Measurements from ENCODE around the gene BCAS1. TPM values are rescaled to one million over a fixed set of nuclear protein-coding genes. Genes with fewer than 3 reads are reported as not detected.

The BCAS1 gene
- total and polyA plus RNA-seq, 10 of the 15 experiments (the other 5 are each of a cell fraction or from before 2014, with no cell fraction given) = 0.21 to 1.4 (median 0.55) TPM

GRCh38 chr20:53934421-53935343, 135.7 kb downstream of the BCAS1 start (continued):
- TF ChIP-seq RUNX3 (IDR thresholded peaks at IDR 0.05; ENCODE audit: low read length) (peak; percentile 97), ZNF24 (IDR thresholded peaks at IDR 0.05) (no peak), NRF1 (conservative IDR thresholded peaks at IDR 0.05; ENCODE audit: low read depth, low read length) (no peak), E4F1 (IDR thresholded peaks at IDR 0.05; ENCODE audit: borderline replicate concordance, partially characterized antibody) (no peak), POLR2AphosphoS2 (IDR thresholded peaks at IDR 0.05; ENCODE audit: low read depth, low read length) (peak; percentile 38; the same call in 1 of the 2 replicates), FOXM1 (IDR thresholded peaks at IDR 0.05; ENCODE audit: low read depth, low read length) (no peak), NFIC (IDR thresholded peaks at IDR 0.05; ENCODE audit: low read depth, low read length) (peak; percentile 81), TBL1XR1 (IDR thresholded peaks at IDR 0.05; ENCODE audit: low read depth, low read length) (no peak; the same call in 1 of the 2 replicates), SP1 (IDR thresholded peaks at IDR 0.05; ENCODE audit: low read depth, low read length) (peak; percentile 47), NFYB (IDR thresholded peaks at IDR 0.05; ENCODE audit: insufficient read depth, low read depth, low read length) (peak; percentile 83), SREBF1 (IDR thresholded peaks at IDR 0.05; ENCODE audit: low read length) (0 out of 2 replicates have a peak, but pooled peaks have one; percentile 3), ATF7 (IDR thresholded peaks at IDR 0.05; ENCODE audit: low read depth) (peak; percentile 88), NBN (IDR thresholded peaks at IDR 0.05) (no peak), CBFB (IDR thresholded peaks at IDR 0.05; ENCODE audit: low read depth) (peak; percentile 63; the same call in 1 of the 2 replicates), LARP7 (IDR thresholded peaks at IDR 0.05) (no peak), MTA3 (IDR thresholded peaks at IDR 0.05; ENCODE audit: borderline replicate concordance, low read length) (no peak), RAD21 (IDR thresholded peaks at IDR 0.05; ENCODE audit: insufficient read depth, low read depth, low read length) (0 out of 2 replicates have a peak, but pooled peaks have one; percentile 12), POLR2AphosphoS5 (IDR thresholded peaks at IDR 0.05; ENCODE audit: low read length) (peak; percentile 59; the same call in 1 of the 2 replicates), YBX1 (IDR thresholded peaks at IDR 0.05) (no peak), IKZF2 (IDR thresholded peaks at IDR 0.05) (peak; percentile 72 to 77; a peak in 3 of 4 replicates), MTA2 (IDR thresholded peaks at IDR 0.05; ENCODE audit: low read depth) (0 out of 2 replicates have a peak, but pooled peaks have one; percentile 30), TAF1 (IDR thresholded peaks at IDR 0.05; ENCODE audit: borderline replicate concordance, low read depth, low read length) (peak; percentile 37; the same call in 1 of the 2 replicates), MXI1 (IDR thresholded peaks at IDR 0.05; ENCODE audit: low read depth, low read length) (no peak; the same call in 1 of the 2 replicates), EP300 (IDR thresholded peaks at IDR 0.05; ENCODE audit: borderline replicate concordance in 1 of 2, control insufficient read depth in 1 of 2, low read depth in 2 of 2, low read length in 2 of 2) (no peak), YY1 (IDR thresholded peaks at IDR 0.05; ENCODE audit: low read depth, low read length) (no peak), ZNF217 (IDR thresholded peaks at IDR 0.05) (no peak), HDAC2 (IDR thresholded peaks at IDR 0.05) (no peak), NR2C1 (IDR thresholded peaks at IDR 0.05) (no peak)
